GM21515 (cell line): Measurements from ENCODE around the gene SLC30A3.

Source experiments
- ATAC-seq: cut with Tn5 transposase; IDR thresholded peaks from one replicate; pipeline ENCODE4 v1.9.1; 2021; ENCODE audit not compliant: unreplicated experiment

The SLC30A3 gene

DNA sequence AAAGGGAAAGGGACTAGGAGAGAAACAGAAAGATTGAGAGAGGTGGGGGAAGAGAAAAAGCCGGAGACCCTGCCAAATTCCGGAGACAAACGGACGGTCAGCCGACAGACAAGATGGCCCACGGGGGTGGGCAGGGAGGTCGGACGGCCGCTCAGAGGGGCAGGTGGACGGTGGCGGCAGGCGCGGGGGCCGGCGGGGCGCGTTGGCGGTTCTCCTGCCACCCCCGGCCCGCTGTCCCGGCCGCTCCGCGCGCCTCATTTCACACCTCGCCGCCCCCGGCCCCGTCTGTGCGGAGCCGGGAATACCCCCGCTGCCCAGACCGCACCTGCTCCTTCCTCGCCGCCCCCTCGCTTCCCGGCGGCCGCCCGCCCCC is 935 bp downstream of the SLC30A3 start:
- no peak for ATAC-seq

GRCh38 chr2:27261241-27261925 is 1.5 kb downstream of the SLC30A3 start:
- no peak for ATAC-seq

DNA sequence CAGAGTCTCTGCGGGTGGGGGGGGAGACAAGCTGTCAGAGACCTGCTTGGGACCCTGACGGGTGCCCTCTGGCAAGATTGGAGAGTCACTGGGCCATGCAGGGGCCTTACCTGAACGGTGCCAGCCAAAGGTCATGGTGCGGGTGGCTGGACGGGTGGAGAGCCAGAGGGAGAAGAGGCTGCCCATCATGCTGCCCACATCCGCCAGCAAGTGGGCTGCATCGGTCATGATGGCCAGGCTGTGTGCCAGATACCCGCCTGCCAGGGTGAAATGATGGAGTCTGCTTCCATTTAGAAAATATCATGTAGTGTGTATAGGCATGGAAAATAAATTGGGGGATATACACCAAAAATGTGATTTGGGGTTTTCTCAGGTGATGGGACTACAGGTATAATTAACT is 4.8 kb downstream of the SLC30A3 start:
- no peak for ATAC-seq

GRCh38 chr2:27256855-27257454 is 5.9 kb downstream of the SLC30A3 start:
- ATAC-seq: no peak

DNA sequence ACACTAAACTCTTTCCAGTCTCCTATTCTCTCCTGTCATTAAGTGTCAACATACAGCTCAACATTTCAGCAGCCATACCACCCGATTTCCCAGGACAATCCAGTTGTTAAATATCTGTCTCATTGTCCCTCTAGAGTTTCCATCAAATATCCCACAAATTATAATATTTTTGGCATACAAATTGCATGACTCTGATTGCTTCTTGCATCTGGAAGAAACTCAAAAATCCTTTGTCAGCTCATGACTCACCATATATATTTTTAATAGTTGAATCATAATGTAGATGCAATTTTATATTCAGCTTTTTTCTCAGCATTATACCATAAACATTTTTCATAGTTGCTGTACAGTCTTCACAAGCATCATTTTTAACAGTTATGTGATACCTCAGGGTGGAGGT is 7.2 kb downstream of the SLC30A3 start:
- no peak for ATAC-seq

DNA sequence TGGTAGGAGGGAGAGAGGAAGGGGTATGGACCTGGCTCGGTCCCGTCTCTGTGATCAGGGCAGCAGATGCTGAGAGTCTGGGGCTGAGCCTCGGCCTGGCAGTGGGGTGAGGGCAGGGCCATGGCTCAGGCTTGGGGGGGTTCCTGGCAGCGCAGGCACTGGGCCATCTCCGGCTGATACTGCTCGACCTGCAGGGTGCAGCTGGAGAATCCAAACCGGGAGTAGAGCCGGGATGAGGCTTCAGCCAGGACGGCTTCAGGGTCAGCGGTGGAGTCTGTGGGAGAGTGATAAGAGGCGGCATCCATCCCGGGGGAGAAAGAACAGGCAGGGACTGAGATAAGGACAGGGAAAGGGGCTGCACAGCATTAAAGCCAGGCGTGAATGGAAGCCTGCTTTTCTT is 7.7 kb downstream of the SLC30A3 start:
- ATAC-seq: no peak

- no peak for ATAC-seq
These were observed 11.1 kb downstream of the SLC30A3 start for GRCh38 chr2:27251766-27252165.

DNA sequence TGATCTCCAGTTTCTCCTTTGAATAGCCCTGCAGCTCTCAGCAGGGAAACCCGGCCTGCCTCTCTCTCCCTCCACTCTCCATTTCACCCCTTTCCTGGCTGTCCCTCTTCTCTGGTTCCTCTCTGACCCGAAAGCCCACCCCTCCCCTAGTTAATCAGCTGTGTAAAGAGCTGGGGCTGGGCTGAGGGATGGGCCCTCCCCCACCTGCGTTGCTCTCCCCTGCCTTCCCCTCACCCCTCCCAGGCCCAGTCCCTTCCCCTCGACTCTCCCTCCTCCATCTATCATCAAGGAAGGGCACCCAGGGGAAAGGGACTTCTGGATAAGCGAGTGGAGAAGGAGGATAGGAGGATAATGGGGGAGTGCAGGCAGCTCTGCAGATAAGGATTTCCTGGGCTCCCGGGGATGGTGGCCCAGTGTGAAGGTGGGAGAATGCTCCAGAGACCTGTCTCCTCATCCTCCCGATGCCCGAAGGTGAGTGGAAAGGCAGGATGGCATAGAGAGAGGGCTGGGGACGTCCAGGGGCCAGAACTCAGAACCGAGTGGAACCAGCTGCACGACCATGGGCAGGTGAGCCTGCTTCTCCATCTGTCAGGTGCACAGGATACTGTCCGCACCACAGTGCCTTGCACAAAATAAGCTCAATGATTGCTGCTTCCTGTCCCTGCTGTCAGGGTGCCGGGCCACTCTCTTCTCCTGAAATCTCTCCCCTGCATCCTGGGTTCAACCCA is 12.0 kb downstream of the SLC30A3 start:
- no peak for ATAC-seq

DNA sequence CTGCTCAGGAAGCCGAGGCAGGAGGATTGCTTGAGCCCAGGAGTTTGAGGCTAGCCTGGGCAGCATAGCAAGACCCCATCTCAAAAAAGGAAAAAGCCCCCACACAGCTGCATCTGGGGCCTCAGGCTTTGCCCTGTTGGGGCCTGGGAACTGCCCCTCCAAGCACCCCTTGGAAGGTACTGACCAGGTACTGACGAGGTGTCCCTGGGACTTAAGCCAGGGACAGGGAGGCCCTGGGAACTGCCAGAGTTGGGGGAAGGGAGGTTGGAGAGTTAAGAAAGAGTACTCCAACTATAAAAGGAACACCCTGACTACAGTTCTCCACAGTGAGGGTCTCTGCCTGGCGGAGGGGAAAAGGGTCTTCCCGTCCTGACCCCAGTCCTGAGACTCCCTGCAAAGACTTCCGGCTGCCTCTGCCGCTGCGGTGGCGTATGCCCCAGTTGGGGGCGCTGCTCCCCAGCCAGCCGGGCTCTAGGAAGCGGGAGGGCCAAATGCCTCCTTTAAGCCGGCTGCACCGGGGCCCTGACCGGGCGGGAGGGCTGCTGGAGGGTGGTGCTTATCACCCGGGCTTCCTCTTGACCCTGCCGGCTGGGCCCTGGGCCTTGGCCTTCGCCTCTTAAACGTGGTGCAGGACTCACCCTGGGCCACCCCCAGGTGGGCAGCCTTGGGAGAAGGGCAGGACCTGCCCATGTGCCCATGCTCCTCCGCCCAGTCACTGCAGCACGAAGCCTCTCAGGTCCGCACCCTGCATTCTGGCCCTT is 12.8 kb downstream of the SLC30A3 start:
- no peak for ATAC-seq

DNA sequence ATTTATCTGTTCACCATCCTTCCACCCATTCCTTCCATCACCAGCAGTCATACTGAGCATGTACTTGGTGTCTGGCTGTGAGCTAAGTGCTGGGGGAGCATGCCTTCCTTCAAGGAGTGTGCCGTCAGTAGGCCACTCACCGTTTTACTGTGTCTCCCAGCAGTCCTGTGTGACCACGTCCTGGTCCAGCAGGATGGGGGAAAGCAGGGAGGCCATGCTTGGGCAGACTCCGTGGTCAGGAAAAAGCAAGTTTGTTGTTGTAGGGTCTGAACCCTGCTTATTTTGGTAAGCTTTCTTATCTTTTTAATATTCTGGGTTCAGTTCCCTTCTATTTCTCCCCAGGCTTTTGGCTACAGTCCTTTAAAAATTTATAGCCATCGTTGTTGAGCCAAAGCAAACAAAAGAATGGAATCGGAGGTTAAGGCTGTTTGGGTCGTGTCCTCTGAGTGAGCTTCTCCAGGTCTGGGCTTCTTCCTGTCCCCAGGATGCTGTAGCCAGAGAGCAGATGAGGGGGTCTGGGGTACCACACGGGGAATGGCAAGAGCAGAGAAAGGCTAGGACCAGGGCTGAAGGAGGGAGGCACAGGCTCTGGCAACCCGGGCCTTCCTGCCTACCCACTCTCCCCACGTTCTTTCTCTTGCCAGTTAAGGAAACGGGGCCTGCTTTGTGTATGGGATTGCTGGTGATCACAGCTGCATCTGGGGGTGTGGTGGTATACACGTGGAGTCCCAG is 13.5 kb downstream of the SLC30A3 start:
- ATAC-seq: no peak

DNA sequence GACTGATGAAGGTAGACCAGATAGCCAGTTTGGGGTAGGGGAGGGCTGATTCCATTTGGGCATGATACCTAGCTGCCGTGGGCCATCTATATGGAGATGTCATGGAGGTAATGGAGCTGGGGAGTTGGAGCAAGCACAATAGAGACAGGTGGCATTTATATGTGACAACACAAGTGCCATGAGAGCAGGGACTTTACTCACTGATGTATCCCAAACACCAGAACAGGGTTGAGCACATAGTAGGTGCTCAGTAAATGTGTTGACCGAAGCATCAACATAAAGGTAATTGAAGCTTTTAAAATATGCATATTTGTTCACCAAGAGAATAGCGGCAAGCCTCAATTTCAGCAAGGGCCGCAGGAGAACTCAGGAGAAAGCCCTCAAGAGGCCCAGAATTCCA is 15.0 kb downstream of the SLC30A3 start:
- ATAC-seq: no peak

DNA sequence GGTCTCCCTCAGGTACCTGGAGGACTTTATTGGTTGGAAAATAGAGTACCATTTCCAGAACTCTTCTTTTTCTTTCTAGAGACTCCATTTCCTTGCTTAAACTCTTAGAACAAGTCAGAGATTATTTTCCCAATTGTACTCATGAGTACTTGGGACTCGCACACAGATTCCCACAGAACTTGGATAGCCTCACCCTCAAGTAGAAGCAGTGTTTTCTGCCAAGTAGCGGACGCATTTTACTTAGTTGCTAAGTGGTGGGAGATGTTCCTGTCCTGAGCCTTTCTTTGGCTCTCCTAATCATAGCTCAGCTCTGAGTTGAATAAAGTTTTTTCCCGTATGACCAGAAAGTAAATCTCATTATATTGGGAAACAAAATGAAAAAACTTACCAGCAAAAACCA is 17.2 kb downstream of the SLC30A3 start:
- ATAC-seq: no peak

GRCh38 chr2:27245116-27245515 is 17.7 kb downstream of the SLC30A3 start:
- no peak for ATAC-seq

DNA sequence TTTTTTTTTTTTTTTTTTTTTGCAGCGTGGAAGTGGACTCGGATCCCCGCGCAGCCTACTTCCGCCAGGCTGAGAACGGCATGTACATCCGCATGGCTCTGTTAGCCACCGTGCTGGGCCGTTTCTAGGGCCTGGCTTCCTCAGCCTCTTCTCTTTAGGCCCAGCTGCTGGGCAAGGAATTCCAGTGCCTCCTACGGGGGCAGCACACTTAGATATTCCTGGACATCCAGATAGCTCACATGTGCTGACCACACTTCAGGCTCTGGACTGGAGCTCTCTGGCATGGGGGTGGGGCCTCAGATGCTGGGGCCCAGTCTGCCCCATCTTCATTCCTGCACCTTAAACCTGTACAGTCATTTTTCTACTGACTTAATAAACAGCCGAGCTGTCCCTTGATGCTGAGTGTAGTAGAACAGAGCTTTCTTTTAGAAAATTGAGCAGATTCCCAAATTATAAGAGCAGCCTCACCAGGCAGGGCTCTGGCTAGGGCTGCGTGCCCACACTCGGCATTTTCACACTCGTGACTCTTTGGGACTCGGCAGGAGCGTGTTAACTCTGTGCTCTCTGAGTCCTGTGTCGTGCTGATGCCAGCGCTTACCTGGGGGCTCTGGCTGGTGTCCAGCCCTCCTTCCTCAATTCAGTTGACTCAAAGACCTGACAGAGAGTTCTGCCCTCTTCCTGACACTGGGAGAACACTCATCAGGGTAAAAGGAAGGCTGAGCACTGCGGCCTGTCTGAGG is 19.3 kb downstream of the SLC30A3 start:
- ATAC-seq: no peak

GRCh38 chr2:27242614-27242951 is 20.3 kb downstream of the SLC30A3 start:
- no peak for ATAC-seq

- ATAC-seq: no peak
These were observed 20.9 kb downstream of the SLC30A3 start for GRCh38 chr2:27241761-27242613.

DNA sequence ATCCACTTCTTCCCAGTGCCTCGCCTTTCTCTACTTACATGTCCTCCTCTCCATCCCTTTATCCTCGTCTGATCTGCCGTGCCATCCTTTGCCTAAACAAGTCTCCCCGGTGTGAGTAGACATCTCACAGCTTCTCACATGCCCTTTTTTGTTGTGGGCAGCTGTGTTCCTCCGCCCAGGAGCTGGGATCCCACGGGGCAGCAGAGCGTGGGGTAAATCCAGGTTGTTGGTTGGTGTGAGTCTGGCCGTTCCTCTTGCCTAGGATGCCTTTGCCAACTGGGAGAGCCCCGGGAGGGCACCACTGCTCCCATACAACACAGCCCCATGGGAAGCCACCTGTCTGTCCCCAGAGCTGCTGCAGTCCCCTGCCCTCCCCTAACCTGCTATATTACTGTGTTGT is 22.4 kb downstream of the SLC30A3 start:
- no peak for ATAC-seq

DNA sequence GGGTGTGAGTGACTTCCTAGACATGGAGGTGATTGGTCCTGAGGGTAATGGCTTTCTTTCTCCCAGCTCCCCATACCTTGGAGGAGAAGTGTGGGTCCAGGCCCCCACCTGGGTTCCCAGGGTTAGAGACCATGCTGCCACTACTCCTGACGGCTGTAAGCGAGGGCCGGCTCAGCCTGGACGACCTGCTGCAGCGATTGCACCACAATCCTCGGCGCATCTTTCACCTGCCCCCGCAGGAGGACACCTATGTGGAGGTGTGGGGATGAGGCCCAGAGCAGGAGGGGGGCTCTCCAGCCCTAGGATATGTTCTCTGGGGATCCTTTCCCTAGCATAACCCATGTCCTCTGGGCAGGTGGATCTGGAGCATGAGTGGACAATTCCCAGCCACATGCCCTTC is 23.9 kb downstream of the SLC30A3 start:
- no peak for ATAC-seq

DNA sequence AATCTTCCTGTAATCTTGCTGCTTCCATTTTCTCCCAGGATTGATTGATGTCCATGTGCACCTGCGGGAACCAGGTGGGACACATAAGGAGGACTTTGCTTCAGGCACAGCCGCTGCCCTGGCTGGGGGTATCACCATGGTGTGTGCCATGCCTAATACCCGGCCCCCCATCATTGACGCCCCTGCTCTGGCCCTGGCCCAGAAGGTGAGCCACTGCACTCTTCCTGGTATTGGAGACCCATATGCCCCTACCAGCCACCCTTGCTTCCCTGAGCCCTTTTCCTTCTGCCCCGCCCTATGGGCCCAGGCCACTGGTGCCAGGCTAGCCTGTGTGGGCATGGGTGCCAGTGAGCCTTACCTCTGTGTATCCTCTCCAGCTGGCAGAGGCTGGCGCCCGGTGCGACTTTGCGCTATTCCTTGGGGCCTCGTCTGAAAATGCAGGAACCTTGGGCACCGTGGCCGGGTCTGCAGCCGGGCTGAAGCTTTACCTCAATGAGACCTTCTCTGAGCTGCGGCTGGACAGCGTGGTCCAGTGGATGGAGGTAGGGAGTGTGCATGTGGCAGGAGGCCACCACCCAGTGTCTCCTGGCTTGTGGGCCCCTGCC is 25.4 kb downstream of the SLC30A3 start:
- no peak for ATAC-seq
